ENCODE measurements around the gene ATF3.
A peak's percentile ranks its signal among the peaks of the same experiment; 100 is the strongest.

The ATF3 gene

GRCh38 chr1:212607913-212608391, 609 bp upstream of the ATF3 start:
- no peak for TF ChIP-seq TAF1 (IDR thresholded peaks at IDR 0.05; ENCODE audit: borderline replicate concordance, insufficient read depth, low read length)
- TF ChIP-seq SIN3A (IDR thresholded peaks at IDR 0.05; ENCODE audit: borderline replicate concordance, insufficient read depth, low read length), result no peak
- no peak for TF ChIP-seq POLR2AphosphoS5 (IDR thresholded peaks at IDR 0.05; ENCODE audit: low read depth, low read length)
- TF ChIP-seq FOXP2 (optimal IDR thresholded peaks at IDR 0.05; ENCODE audit: borderline replicate concordance, extremely low read depth, extremely low read length, insufficient read depth), result no peak
- TF ChIP-seq REST (IDR thresholded peaks at IDR 0.05; ENCODE audit: insufficient read depth in 1 of 2, low read depth in 2 of 2, low read length in 2 of 2), result no peak

- TF ChIP-seq SIN3A (IDR thresholded peaks at IDR 0.05; ENCODE audit: borderline replicate concordance, insufficient read depth, low read length) (peak; percentile 67; the same call in 1 of the 2 replicates), TAF1 (IDR thresholded peaks at IDR 0.05; ENCODE audit: borderline replicate concordance, insufficient read depth, low read length) (no peak), POLR2AphosphoS5 (IDR thresholded peaks at IDR 0.05; ENCODE audit: low read depth, low read length) (no peak; the same call in 1 of the 2 replicates), FOXP2 (optimal IDR thresholded peaks at IDR 0.05; ENCODE audit: borderline replicate concordance, extremely low read depth, extremely low read length, insufficient read depth) (no peak), REST (IDR thresholded peaks at IDR 0.05; ENCODE audit: insufficient read depth in 1 of 2, low read depth in 2 of 2, low read length in 2 of 2) (0 out of 4 replicates have a peak, but pooled peaks of 1 of the 2 experiments have one; percentile 22)
Measured at GRCh38 chr1:212608959-212609700, 569 bp downstream of the ATF3 start.

GRCh38 chr1:212609701-212610574, 1.4 kb downstream of the ATF3 start:
- TF ChIP-seq REST (IDR thresholded peaks at IDR 0.05; ENCODE audit: insufficient read depth in 1 of 2, low read depth in 2 of 2, low read length in 2 of 2), result no peak
- TF ChIP-seq POLR2AphosphoS5 (IDR thresholded peaks at IDR 0.05; ENCODE audit: low read depth, low read length), result peak; percentile 16; the same call in 1 of the 2 replicates

- no peak for TF ChIP-seq REST (IDR thresholded peaks at IDR 0.05; ENCODE audit: insufficient read depth in 1 of 2, low read depth in 2 of 2, low read length in 2 of 2)
- no peak for TF ChIP-seq FOXP2 (optimal IDR thresholded peaks at IDR 0.05; ENCODE audit: borderline replicate concordance, extremely low read depth, extremely low read length, insufficient read depth)
- no peak for TF ChIP-seq POLR2AphosphoS5 (IDR thresholded peaks at IDR 0.05; ENCODE audit: low read depth, low read length)
Measured at GRCh38 chr1:212610575-212610967, 2.0 kb downstream of the ATF3 start.

All from PFSK-1 (cell line).